Measurements from ENCODE around the gene UBR2. TPM values are rescaled to one million over a fixed set of nuclear protein-coding genes. Genes with fewer than 3 reads are reported as not detected.

The UBR2 gene
- total RNA-seq, 6 experiments from 2014 or later: 18.0 to 20.5 (median 19.9) TPM

DNA sequence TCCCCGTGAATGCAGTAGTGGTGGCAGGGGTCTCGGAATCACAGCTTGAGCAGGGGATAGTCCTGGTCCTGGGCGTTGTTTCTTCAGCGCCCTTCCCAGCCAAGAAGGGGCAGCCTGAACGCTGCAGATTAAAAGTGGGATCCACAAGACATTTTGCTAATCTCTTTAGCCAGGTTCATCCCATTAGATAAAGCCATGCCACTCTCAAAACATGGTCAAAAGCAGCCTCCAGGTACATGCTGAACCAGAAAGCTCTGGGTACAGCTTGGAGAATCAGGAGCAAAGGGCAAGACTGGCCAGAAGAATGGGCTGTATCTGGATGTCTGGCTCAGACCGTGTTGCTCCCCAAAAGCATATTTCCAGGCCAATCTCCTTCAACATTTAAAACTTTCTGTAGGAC is 158.7 kb downstream of the UBR2 start, which contains the start of gene PRPH2:
Gene PRPH2 (minus strand): TSS at position 101 of the 400 bp plus-strand sequence. CDS start 263 bp downstream, outside the sequence.
- TF ChIP-seq CTCF (IDR thresholded peaks at IDR 0.05): no peak
- Mint-ChIP-seq H3K27me3 (ENCODE audit: insufficient read depth) (peaks cover 4% of the 10 kb centered on the region), H3K9me3 (no peaks in the 10 kb centered on the region), H3K4me3 (no peak within 1 kb of the TSS), H3K36me3 (ENCODE audit: low read depth) (no peaks in the 10 kb centered on the region; the same call in 1 of the 2 replicates), H3K27ac (no peak within 1 kb of the TSS), H3K4me1 (ENCODE audit: low read depth) (peaks cover 30% of the 10 kb centered on the region)
- DNase-seq: no peak

GRCh38 chr6:42724825-42725224 is 161.0 kb downstream of the UBR2 start:
- Mint-ChIP-seq H3K9me3 (no peaks in the 10 kb centered on the region), H3K4me3 (no peak overlapping the region), H3K27ac (no peak overlapping the region), H3K27me3 (ENCODE audit: insufficient read depth) (peaks cover 3% of the 10 kb centered on the region; the same call in 1 of the 2 replicates), H3K4me1 (ENCODE audit: low read depth) (peaks cover 44% of the 10 kb centered on the region), H3K36me3 (ENCODE audit: low read depth) (no peaks in the 10 kb centered on the region; the same call in 1 of the 2 replicates)
- no peak for DNase-seq
- TF ChIP-seq CTCF (IDR thresholded peaks at IDR 0.05): no peak

DNA sequence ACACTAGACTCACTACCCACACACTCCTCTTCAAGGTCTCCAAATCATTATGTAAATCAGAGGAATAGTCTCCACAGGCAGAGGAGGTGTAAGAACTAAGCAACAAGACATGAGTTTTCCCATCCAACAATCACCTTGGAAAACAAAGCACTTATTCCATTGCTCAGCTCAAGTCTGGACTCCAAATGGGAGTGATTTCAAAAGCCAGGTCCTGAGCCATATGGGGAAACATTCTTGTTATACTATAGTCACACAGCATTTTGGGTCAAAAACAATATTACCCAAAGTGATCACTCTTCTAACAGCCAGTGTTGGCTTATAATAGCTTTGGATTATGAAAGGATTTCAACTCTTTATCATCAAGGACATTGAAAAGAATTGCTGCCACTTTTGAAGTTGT is 162.2 kb downstream of the UBR2 start:
- H3K9me3 Mint-ChIP-seq: no peaks in the 10 kb centered on the region
- H3K4me3 Mint-ChIP-seq: peak overlapping the region; percentile 85
- DNase-seq: no peak
- peak overlapping the region; percentile 98 for H3K27ac Mint-ChIP-seq
- H3K36me3 Mint-ChIP-seq (ENCODE audit: low read depth): no peaks in the 10 kb centered on the region; the same call in 1 of the 2 replicates
- peaks cover 1% of the 10 kb centered on the region; the same call in 1 of the 2 replicates for H3K27me3 Mint-ChIP-seq (ENCODE audit: insufficient read depth)
- H3K4me1 Mint-ChIP-seq (ENCODE audit: low read depth): peaks cover 36% of the 10 kb centered on the region
- no peak for TF ChIP-seq CTCF (IDR thresholded peaks at IDR 0.05)

DNA sequence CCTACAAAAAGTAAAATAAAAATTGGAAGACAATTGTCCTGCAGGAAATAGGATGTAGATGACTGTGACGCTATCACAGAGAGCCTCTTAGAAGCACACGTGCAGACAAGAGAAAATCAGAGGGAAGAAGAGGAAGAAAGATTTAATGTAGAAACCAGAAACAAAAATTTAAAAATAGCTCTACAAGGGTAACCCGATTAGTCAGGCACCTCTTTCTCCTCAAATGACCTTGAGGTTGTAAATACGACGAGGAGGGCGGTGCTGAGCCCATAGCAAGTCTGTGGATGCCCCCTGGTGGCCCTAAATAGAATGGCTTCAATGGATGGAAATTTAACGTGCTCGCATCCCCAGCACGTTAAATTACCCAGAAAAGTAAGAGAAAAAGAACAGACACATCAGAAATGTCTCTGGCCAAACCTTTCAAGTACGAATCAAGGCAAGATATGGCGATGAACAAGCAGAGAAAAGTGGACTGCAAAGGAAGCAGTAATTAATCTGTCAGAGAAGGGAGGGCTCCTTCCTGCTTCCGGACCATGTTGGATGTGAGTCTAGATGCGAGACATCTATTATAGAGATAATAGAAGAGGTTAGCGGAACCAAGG is 162.8 kb downstream of the UBR2 start:
- H3K9me3 Mint-ChIP-seq: no peaks in the 10 kb centered on the region
- H3K27ac Mint-ChIP-seq: peak overlapping the region; percentile 98
- H3K4me1 Mint-ChIP-seq (ENCODE audit: low read depth): peaks cover 33% of the 10 kb centered on the region
- peaks cover 1% of the 10 kb centered on the region; the same call in 1 of the 2 replicates for H3K27me3 Mint-ChIP-seq (ENCODE audit: insufficient read depth)
- peak overlapping the region; percentile 85 for H3K4me3 Mint-ChIP-seq
- no peaks in the 10 kb centered on the region; the same call in 1 of the 2 replicates for H3K36me3 Mint-ChIP-seq (ENCODE audit: low read depth)
- TF ChIP-seq CTCF (IDR thresholded peaks at IDR 0.05): peak; percentile 98
- DNase-seq: peak; percentile 74

DNA sequence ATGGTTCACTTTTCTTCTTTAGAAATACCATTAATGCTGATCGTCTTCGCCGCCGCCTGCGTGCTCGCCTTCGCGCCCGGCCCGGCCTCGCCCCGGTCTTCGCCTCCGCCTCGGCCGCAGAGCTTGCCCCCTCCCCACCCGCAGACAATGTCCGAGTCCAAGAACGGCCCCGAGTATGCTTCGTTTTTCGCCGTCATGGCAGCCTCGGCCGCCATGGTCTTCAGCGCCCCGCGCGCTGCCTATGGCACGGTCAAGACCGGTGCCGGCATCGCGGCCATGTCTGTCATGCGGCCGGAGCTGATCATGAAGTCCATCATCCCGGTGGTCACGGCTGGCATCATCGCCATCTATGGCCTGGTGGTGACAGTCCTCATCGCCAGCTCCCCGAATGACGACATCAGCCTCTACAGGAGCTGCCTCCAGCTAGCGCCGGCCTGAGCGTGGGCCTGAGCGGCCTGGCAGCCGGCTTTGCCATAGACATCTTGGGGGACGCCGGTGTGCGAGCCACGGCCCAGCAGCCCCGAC is 163.3 kb downstream of the UBR2 start:
- Mint-ChIP-seq H3K4me3 (peak overlapping the region; percentile 85), H3K9me3 (peaks cover 4% of the 10 kb centered on the region; the same call in 1 of the 2 replicates), H3K27ac (peak overlapping the region; percentile 98), H3K36me3 (ENCODE audit: low read depth) (no peaks in the 10 kb centered on the region), H3K27me3 (ENCODE audit: insufficient read depth) (peaks cover 1% of the 10 kb centered on the region; the same call in 1 of the 2 replicates), H3K4me1 (ENCODE audit: low read depth) (peaks cover 33% of the 10 kb centered on the region)
- TF ChIP-seq CTCF (IDR thresholded peaks at IDR 0.05): no peak
- peak; percentile 21 for DNase-seq
